ENCODE results near the gene NLRP12.
A peak's percentile ranks its signal among the peaks of the same experiment; 100 is the strongest.
"Not testable (repeated sequence)": the region's sequence is repeated elsewhere in the genome, so short reads cannot be mapped to it uniquely, and the experiment has no call there.

The NLRP12 gene

DNA sequence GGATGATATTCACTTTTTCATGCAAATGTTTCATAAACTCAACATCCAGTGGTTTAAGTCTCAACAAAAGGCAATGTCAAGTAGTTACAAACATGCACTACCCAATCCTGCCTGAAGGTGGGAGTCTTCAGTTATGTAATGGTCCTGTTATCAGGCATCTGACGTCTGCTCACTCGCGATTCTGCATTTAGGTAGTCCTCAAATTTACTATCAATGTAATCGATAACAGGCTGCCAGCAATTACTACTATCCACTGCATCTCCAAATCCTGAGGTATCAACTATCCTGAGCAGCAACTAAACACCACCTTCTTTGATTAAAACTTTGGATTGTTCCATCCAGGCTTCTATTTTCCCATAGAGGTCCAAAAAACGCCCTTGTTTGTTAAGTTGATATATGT, 51.2 kb downstream of the NLRP12 start:
- no peaks in the 10 kb centered on the region for H3K36me3 ChIP-seq (ENCODE audit: control insufficient read depth, low read length)
- no peaks in the 10 kb centered on the region for H3K9me3 ChIP-seq (ENCODE audit: control insufficient read depth, insufficient read depth, low read length)
- H3K27ac ChIP-seq (ENCODE audit: low read depth, low read length): no peak overlapping the region
- no peaks in the 10 kb centered on the region for H3K27me3 ChIP-seq (ENCODE audit: control insufficient read depth, low read length)
- H4K20me1 ChIP-seq (ENCODE audit: control insufficient read depth, insufficient read depth, low read depth, low read length): no peaks in the 10 kb centered on the region
- no peaks in the 10 kb centered on the region for H3F3A ChIP-seq (ENCODE audit: control insufficient read depth, insufficient read depth)
- H3K79me2 ChIP-seq (ENCODE audit: control insufficient read depth, low read length): no peaks in the 10 kb centered on the region
- no peaks in the 10 kb centered on the region for H3K4me1 ChIP-seq (ENCODE audit: control insufficient read depth, low read length)
- no peak overlapping the region for H3K4me2 ChIP-seq (ENCODE audit: low read length)
- H3K4me3 ChIP-seq (ENCODE audit: low read length): no peak overlapping the region
- TF ChIP-seq, protein P1, sequence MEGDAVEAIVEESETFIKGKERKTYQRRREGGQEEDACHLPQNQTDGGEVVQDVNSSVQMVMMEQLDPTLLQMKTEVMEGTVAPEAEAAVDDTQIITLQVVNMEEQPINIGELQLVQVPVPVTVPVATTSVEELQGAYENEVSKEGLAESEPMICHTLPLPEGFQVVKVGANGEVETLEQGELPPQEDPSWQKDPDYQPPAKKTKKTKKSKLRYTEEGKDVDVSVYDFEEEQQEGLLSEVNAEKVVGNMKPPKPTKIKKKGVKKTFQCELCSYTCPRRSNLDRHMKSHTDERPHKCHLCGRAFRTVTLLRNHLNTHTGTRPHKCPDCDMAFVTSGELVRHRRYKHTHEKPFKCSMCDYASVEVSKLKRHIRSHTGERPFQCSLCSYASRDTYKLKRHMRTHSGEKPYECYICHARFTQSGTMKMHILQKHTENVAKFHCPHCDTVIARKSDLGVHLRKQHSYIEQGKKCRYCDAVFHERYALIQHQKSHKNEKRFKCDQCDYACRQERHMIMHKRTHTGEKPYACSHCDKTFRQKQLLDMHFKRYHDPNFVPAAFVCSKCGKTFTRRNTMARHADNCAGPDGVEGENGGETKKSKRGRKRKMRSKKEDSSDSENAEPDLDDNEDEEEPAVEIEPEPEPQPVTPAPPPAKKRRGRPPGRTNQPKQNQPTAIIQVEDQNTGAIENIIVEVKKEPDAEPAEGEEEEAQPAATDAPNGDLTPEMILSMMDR (IDR thresholded peaks at IDR 0.05; ENCODE audit: low read depth, low read length, poor library complexity, severe bottlenecking): peak; percentile 66
- TF ChIP-seq EZH2phosphoT487 (IDR thresholded peaks at IDR 0.05; ENCODE audit: borderline replicate concordance, low read length): no peak
- no peaks in the 10 kb centered on the region for H3K9me2 ChIP-seq (replicated peaks; ENCODE audit: control insufficient read depth, low read length)

DNA sequence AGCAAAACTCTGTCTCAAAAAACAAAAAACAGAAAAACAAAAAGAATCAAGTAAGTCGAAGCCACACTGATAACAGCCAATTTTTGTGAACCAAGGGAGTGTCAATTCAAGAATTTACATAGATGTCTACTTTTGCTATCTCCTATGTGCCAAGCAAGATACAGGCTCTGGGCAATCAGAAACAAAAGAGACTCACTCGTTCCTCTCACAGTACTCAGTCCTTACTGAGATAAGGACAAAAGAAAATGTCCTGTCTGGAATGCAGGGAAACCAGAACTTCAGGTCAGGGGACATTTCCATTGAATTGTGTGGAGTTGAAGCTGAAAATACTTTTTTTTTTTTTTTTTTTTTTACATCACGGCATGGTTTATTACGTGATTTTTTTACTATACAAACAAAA, 53.0 kb downstream of the NLRP12 start:
- no peaks in the 10 kb centered on the region for H3K27me3 ChIP-seq (ENCODE audit: control insufficient read depth, low read length)
- H3K4me2 ChIP-seq (ENCODE audit: low read length): no peak overlapping the region
- no peaks in the 10 kb centered on the region for H3K9me2 ChIP-seq (replicated peaks; ENCODE audit: control insufficient read depth, low read length)
- no peaks in the 10 kb centered on the region for H3K36me3 ChIP-seq (ENCODE audit: control insufficient read depth, low read length)
- no peak overlapping the region for H3K27ac ChIP-seq (ENCODE audit: low read depth, low read length)
- no peak overlapping the region for H3K4me3 ChIP-seq (ENCODE audit: low read length)
- TF ChIP-seq, protein P1 (IDR thresholded peaks at IDR 0.05; ENCODE audit: low read depth, low read length, poor library complexity, severe bottlenecking): no peak
- no peak for TF ChIP-seq EZH2phosphoT487 (IDR thresholded peaks at IDR 0.05; ENCODE audit: borderline replicate concordance, low read length)
- H3K79me2 ChIP-seq (ENCODE audit: control insufficient read depth, low read length): no peaks in the 10 kb centered on the region
- no peaks in the 10 kb centered on the region for H4K20me1 ChIP-seq (ENCODE audit: control insufficient read depth, insufficient read depth, low read depth, low read length)
- no peaks in the 10 kb centered on the region for H3F3A ChIP-seq (ENCODE audit: control insufficient read depth, insufficient read depth)
- no peaks in the 10 kb centered on the region for H3K9me3 ChIP-seq (ENCODE audit: control insufficient read depth, insufficient read depth, low read length)
- no peaks in the 10 kb centered on the region for H3K4me1 ChIP-seq (ENCODE audit: control insufficient read depth, low read length)

DNA sequence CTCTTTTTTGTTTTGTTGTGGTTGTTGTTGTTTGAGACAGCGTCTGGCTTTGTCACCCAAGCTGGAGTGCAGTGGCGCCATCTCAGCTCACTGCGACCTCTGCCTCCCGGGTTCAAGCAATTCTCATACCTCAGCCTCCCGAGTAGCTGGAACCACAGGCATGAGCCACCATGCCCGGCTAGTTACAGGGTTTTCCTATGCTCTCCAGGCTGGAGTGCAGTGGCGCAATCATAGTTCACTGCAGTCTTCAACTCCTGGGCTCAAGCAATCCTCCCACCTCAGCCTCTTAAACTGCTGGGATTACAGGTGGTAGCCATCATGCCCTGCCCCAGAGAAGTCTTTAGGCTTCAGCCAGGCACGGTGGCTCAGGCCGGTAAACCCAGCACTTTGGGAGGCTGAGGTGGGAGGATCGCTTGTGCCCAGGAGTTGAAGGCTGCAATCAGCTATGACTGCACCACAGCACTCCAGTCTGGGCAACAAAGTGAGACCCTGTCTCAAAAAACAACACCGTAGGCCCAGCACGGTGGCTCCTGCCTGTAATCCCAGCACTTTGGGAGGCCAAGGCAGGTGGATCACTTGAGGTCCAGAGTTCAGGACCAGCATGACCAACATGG, 54.3 kb downstream of the NLRP12 start:
- not testable (repeated sequence) for H4K20me1 ChIP-seq (ENCODE audit: control insufficient read depth, insufficient read depth, low read depth, low read length); H3K9me3 ChIP-seq (ENCODE audit: control insufficient read depth, insufficient read depth, low read length); H3K4me3 ChIP-seq (ENCODE audit: low read length); H3F3A ChIP-seq (ENCODE audit: control insufficient read depth, insufficient read depth); H3K9me2 ChIP-seq (replicated peaks; ENCODE audit: control insufficient read depth, low read length); H3K4me1 ChIP-seq (ENCODE audit: control insufficient read depth, low read length); H3K4me2 ChIP-seq (ENCODE audit: low read length); H3K27ac ChIP-seq (ENCODE audit: low read depth, low read length); H3K36me3 ChIP-seq (ENCODE audit: control insufficient read depth, low read length); H3K27me3 ChIP-seq (ENCODE audit: control insufficient read depth, low read length); H3K79me2 ChIP-seq (ENCODE audit: control insufficient read depth, low read length)

DNA sequence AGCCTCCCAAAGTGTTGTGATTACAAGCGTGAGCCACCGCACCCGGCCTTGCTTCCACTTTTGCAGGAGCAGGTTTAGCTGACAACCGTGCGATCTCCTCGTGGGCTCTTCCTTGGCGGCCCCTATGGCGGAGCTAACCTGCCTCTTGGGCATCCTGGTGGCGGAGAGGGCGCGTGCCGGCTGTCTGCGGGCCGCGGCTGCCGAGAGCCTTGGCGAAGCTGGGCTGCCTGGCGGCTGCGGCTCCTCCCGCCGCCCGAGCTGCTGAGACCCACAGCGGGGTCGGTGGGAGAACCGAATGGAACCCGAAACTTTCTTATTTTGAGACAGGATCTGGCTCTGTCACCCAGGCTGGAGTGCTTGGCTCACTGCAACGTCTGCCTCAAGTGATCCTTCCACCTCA, 55.7 kb downstream of the NLRP12 start:
- Histone ChIP-seq H3K27me3 (ENCODE audit: control insufficient read depth, low read length) (no peaks in the 10 kb centered on the region), H3K4me2 (ENCODE audit: low read length) (no peak overlapping the region), H3K4me1 (ENCODE audit: control insufficient read depth, low read length) (no peaks in the 10 kb centered on the region), H3F3A (ENCODE audit: control insufficient read depth, insufficient read depth) (no peaks in the 10 kb centered on the region), H3K4me3 (ENCODE audit: low read length) (no peak overlapping the region), H3K27ac (ENCODE audit: low read depth, low read length) (no peak overlapping the region), H4K20me1 (ENCODE audit: control insufficient read depth, insufficient read depth, low read depth, low read length) (no peaks in the 10 kb centered on the region), H3K36me3 (ENCODE audit: control insufficient read depth, low read length) (no peaks in the 10 kb centered on the region), H3K79me2 (ENCODE audit: control insufficient read depth, low read length) (no peaks in the 10 kb centered on the region), H3K9me2 (replicated peaks; ENCODE audit: control insufficient read depth, low read length) (no peaks in the 10 kb centered on the region), H3K9me3 (ENCODE audit: control insufficient read depth, insufficient read depth, low read length) (no peaks in the 10 kb centered on the region)
- no peak for TF ChIP-seq EZH2phosphoT487 (IDR thresholded peaks at IDR 0.05; ENCODE audit: borderline replicate concordance, low read length)
- TF ChIP-seq, protein P1 (IDR thresholded peaks at IDR 0.05; ENCODE audit: low read depth, low read length, poor library complexity, severe bottlenecking): no peak

DNA sequence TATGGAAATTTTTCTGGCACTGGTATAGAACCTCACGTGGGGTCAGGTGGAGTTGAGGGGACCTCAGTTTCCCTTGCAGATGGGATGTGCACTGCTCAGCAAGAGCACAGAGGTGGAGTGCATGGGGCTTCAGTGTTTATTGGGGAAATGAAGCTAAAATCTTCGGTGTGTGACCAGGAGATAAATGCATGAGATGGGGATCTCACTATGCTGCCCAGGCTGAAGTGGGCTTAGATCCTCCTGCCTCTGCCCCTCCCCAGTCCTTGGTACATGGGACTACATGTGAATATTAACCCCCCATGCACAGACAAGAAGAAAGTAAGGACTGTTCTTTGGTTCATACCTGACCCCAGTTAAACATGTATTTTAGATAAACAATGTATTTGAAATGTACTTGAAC, 65.1 kb downstream of the NLRP12 start:
- H3K9me2 ChIP-seq (replicated peaks; ENCODE audit: control insufficient read depth, low read length); H3K4me1 ChIP-seq (ENCODE audit: control insufficient read depth, low read length); H3K9me3 ChIP-seq (ENCODE audit: control insufficient read depth, insufficient read depth, low read length); H3K4me2 ChIP-seq (ENCODE audit: low read length); H4K20me1 ChIP-seq (ENCODE audit: control insufficient read depth, insufficient read depth, low read depth, low read length); H3F3A ChIP-seq (ENCODE audit: control insufficient read depth, insufficient read depth); H3K27me3 ChIP-seq (ENCODE audit: control insufficient read depth, low read length); H3K4me3 ChIP-seq (ENCODE audit: low read length); H3K36me3 ChIP-seq (ENCODE audit: control insufficient read depth, low read length); H3K27ac ChIP-seq (ENCODE audit: low read depth, low read length); H3K79me2 ChIP-seq (ENCODE audit: control insufficient read depth, low read length): not testable (repeated sequence)

All from DOHH2 (cell line).